Measurements from ENCODE around the gene SPATA19.

Gene SPATA19

GRCh38 chr11:133817449-133817848 lies 27.9 kb downstream of the SPATA19 start:
- no peak for DNase-seq (ENCODE audit: extremely low read depth, low read depth)
- no peak for TF ChIP-seq CTCF (IDR thresholded peaks at IDR 0.05; ENCODE audit: low read depth, low read length)

- no peak for DNase-seq (ENCODE audit: extremely low read depth, low read depth)
- no peak for TF ChIP-seq CTCF (IDR thresholded peaks at IDR 0.05; ENCODE audit: low read depth, low read length)
Observed at GRCh38 chr11:133816146-133816870, 29.0 kb downstream of the SPATA19 start.

GRCh38 chr11:133815636-133816035 lies 29.7 kb downstream of the SPATA19 start:
- DNase-seq (ENCODE audit: extremely low read depth, low read depth), result no peak
- no peak for TF ChIP-seq CTCF (IDR thresholded peaks at IDR 0.05; ENCODE audit: low read depth, low read length)

GRCh38 chr11:133814588-133815100 lies 30.7 kb downstream of the SPATA19 start:
- DNase-seq (ENCODE audit: extremely low read depth, low read depth), result no peak
- TF ChIP-seq CTCF (IDR thresholded peaks at IDR 0.05; ENCODE audit: low read depth, low read length), result no peak

- no peak for TF ChIP-seq CTCF (IDR thresholded peaks at IDR 0.05; ENCODE audit: low read depth, low read length)
- no peak for DNase-seq (ENCODE audit: extremely low read depth, low read depth)
Observed at GRCh38 chr11:133811850-133812685, 33.2 kb downstream of the SPATA19 start.

- no peak for DNase-seq (ENCODE audit: extremely low read depth, low read depth)
- no peak for TF ChIP-seq CTCF (IDR thresholded peaks at IDR 0.05; ENCODE audit: low read depth, low read length)
Observed at GRCh38 chr11:133810766-133811165, 34.5 kb downstream of the SPATA19 start.

Measured in AG09319 (cell line).